IMR-90 (cell line): Measurements from ENCODE around the gene HOXA3. TPM values are rescaled to one million over a fixed set of nuclear protein-coding genes. Genes with fewer than 3 reads are reported as not detected.

Source experiments
- ATAC-seq: fragments of 200-7000 bp; cut with Tn5 transposase; 2 replicates; pipeline ENCODE4 v1.9.1; 2020; ENCODE audit warnings: low read depth, mild to moderate bottlenecking, moderate library complexity
- BruUV-seq: library from RNA; stranded (reverse); fragments of 400-500 nt; replicated peaks from 2 replicates; lab custom pipeline; 2021; lab: Mats Ljungman, UMichigan
- CTCF ChIA-PET: fragments of 300-600 bp; formaldehyde crosslinking; extraction: SDS; loops from one replicate; lab custom pipeline; 2021; ENCODE audit warnings: antibody characterized with exemption; lab: Yijun Ruan, JAX
- POLR2A ChIA-PET: fragments of 300-600 bp; sonication (Branson Sonifier 250); formaldehyde crosslinking; loops from one replicate; lab custom pipeline; 2022; ENCODE audit warnings: antibody characterized with exemption; ENCODE audit not compliant: unreplicated experiment; lab: Charles Lee
- DNase-seq: peaks from one replicate; pipeline ENCODE4 v3.0.0; 2013
- H2AFZ ChIP-seq: replicated peaks from 2 replicates; pipeline ENCODE3; 2013; ENCODE audit warnings: low read length, mild to moderate bottlenecking; ENCODE audit not compliant: poor library complexity
- H2AK5ac ChIP-seq: 2 replicates; pipeline ENCODE4 v1.6.1; 2013; ENCODE audit warnings: low read depth, low read length, inconsistent platforms
- H2AK9ac ChIP-seq: replicated peaks from 2 replicates; pipeline ENCODE3; 2013; ENCODE audit warnings: mild to moderate bottlenecking, low read depth, low read length, moderate library complexity; ENCODE audit not compliant: poor library complexity
- H2BK120ac ChIP-seq: 2 replicates; pipeline ENCODE4 v1.6.1; 2013; ENCODE audit warnings: low read depth, low read length, inconsistent platforms
- H2BK15ac ChIP-seq: 3 replicates; pipeline ENCODE4 v1.6.1; 2013; ENCODE audit warnings: low read depth, low read length, inconsistent platforms
- H2BK20ac ChIP-seq: 2 replicates; pipeline ENCODE4 v1.6.1; 2013; ENCODE audit warnings: low read depth, mild to moderate bottlenecking, inconsistent platforms, low read length, moderate library complexity
- H2BK5ac ChIP-seq: 2 replicates; pipeline ENCODE4 v1.6.1; 2013; ENCODE audit warnings: mild to moderate bottlenecking, low read depth, low read length, inconsistent platforms; ENCODE audit not compliant: poor library complexity, severe bottlenecking
- H3K14ac ChIP-seq: replicated peaks from 2 replicates; pipeline ENCODE4 v1.6.1; 2013; ENCODE audit warnings: low read depth, low read length, inconsistent platforms
- H3K18ac ChIP-seq: 2 replicates; pipeline ENCODE4 v1.6.1; 2013; ENCODE audit warnings: low read depth, low read length, control low read depth
- H3K23ac ChIP-seq: 2 replicates; pipeline ENCODE4 v1.6.1; 2013; ENCODE audit warnings: low read depth, low read length, inconsistent platforms
- H3K27ac ChIP-seq: 2 replicates; pipeline ENCODE4 v1.5.1; 2013; ENCODE audit warnings: mild to moderate bottlenecking, control low read depth, low read length; ENCODE audit not compliant: insufficient read depth
- H3K27me3 ChIP-seq: 2 replicates; pipeline ENCODE4 v1.6.1; 2013; ENCODE audit warnings: low read length; ENCODE audit not compliant: control insufficient read depth, insufficient read depth
- H3K36me3 ChIP-seq: 2 replicates; pipeline ENCODE4 v1.6.1; 2013; ENCODE audit warnings: low read length, mixed read lengths; ENCODE audit not compliant: control insufficient read depth, insufficient read depth
- H3K4ac ChIP-seq: 2 replicates; pipeline ENCODE4 v1.6.1; 2013; ENCODE audit warnings: low read depth, low read length, inconsistent platforms
- H3K4me1 ChIP-seq: 2 replicates; pipeline ENCODE4 v1.6.1; 2013; ENCODE audit warnings: low read length, mixed read lengths; ENCODE audit not compliant: control insufficient read depth, insufficient read depth
- H3K4me2 ChIP-seq: 2 replicates; pipeline ENCODE4 v1.6.1; 2013; ENCODE audit warnings: low read depth, mild to moderate bottlenecking, control low read depth, low read length, moderate library complexity
- H3K4me3 ChIP-seq: 2 replicates; pipeline ENCODE4 v1.5.1; 2013; ENCODE audit warnings: low read depth, mild to moderate bottlenecking, control low read depth, low read length, moderate library complexity; ENCODE audit not compliant: insufficient read depth
- H3K56ac ChIP-seq: 2 replicates; pipeline ENCODE4 v1.6.1; 2013; ENCODE audit warnings: low read length, inconsistent platforms; ENCODE audit not compliant: insufficient read depth; ENCODE audit errors: extremely low read depth
- H3K79me1 ChIP-seq, 2 experiments: 2 replicates each; pipeline ENCODE4 v1.6.1; 2013; ENCODE audit warnings: low read length in 2 of 2, inconsistent platforms in 1 of 2, low read depth in 1 of 2
- H3K9ac ChIP-seq: 2 replicates; pipeline ENCODE4 v1.6.1; 2013; ENCODE audit warnings: low read depth, low read length, control low read depth
- H3K9me1 ChIP-seq: 2 replicates; pipeline ENCODE4 v1.6.1; 2013; ENCODE audit warnings: low read length, inconsistent platforms; ENCODE audit not compliant: insufficient read depth
- H3K9me3 ChIP-seq: 2 replicates; pipeline ENCODE4 v1.6.1; 2013; ENCODE audit warnings: low read length; ENCODE audit not compliant: control insufficient read depth, insufficient read depth
- H4K20me1 ChIP-seq: 2 replicates; pipeline ENCODE4 v1.6.1; 2013; ENCODE audit warnings: low read length, inconsistent platforms; ENCODE audit not compliant: insufficient read depth
- H4K5ac ChIP-seq: 2 replicates; pipeline ENCODE4 v1.6.1; 2013; ENCODE audit warnings: mild to moderate bottlenecking, low read depth, low read length, control low read depth
- H4K8ac ChIP-seq, 2 experiments: 2 replicates each; pipeline ENCODE4 v1.6.1; 2013; ENCODE audit warnings: low read depth in 2 of 2, low read length in 2 of 2, control low read depth in 1 of 2, inconsistent platforms in 1 of 2
- H4K91ac ChIP-seq: 2 replicates; pipeline ENCODE4 v1.6.1; 2013; ENCODE audit warnings: low read depth, low read length, inconsistent platforms; ENCODE audit not compliant: insufficient read depth
- BHLHE40 ChIP-seq: fragments of 150-350 bp; IDR thresholded peaks from 2 replicates; pipeline ENCODE4 v1.6.1; 2016; ENCODE audit warnings: mild to moderate bottlenecking, low read depth, low read length
- CEBPB ChIP-seq: IDR thresholded peaks from 2 replicates; pipeline ENCODE4 v1.6.1; 2012; ENCODE audit warnings: low read depth, low read length, improper control_type of control experiment
- CHD1 ChIP-seq: IDR thresholded peaks from 2 replicates; pipeline ENCODE4 v1.6.1; 2012; ENCODE audit warnings: low read depth, low read length, improper control_type of control experiment
- ELK1 ChIP-seq: fragments of 150-350 bp; IDR thresholded peaks from 2 replicates; pipeline ENCODE4 v1.6.1; 2016; ENCODE audit warnings: low read depth, mild to moderate bottlenecking, low read length, moderate library complexity, borderline replicate concordance
- FOS ChIP-seq: fragments of 150-350 bp; IDR thresholded peaks from 2 replicates; pipeline ENCODE4 v1.6.1; 2016; ENCODE audit warnings: low read depth, low read length
- MAFK ChIP-seq: IDR thresholded peaks from 2 replicates; pipeline ENCODE4 v1.6.1; 2012; ENCODE audit warnings: low read depth, low read length, improper control_type of control experiment
- MXI1 ChIP-seq: IDR thresholded peaks from 2 replicates; pipeline ENCODE4 v1.6.1; 2012; ENCODE audit warnings: low read depth, mild to moderate bottlenecking, low read length, moderate library complexity, borderline replicate concordance
- NFE2L2 ChIP-seq: fragments of 150-350 bp; IDR thresholded peaks from 2 replicates; pipeline ENCODE4 v1.6.1; 2016; ENCODE audit warnings: low read depth, mild to moderate bottlenecking, low read length
- RAD21 ChIP-seq: IDR thresholded peaks from 2 replicates; pipeline ENCODE4 v1.6.1; 2012; ENCODE audit warnings: low read length, improper control_type of control experiment
- RCOR1 ChIP-seq: IDR thresholded peaks from 2 replicates; pipeline ENCODE4 v1.6.1; 2012; ENCODE audit warnings: mild to moderate bottlenecking, low read length, improper control_type of control experiment; ENCODE audit not compliant: insufficient replicate concordance
- RFX5 ChIP-seq: IDR thresholded peaks from 2 replicates; pipeline ENCODE4 v1.8.0; 2012; ENCODE audit warnings: low read depth, mild to moderate bottlenecking, low read length, moderate library complexity
- SMC3 ChIP-seq: fragments of 150-350 bp; IDR thresholded peaks from 2 replicates; pipeline ENCODE4 v1.6.1; 2016; ENCODE audit warnings: low read depth, mild to moderate bottlenecking, antibody characterized with exemption, low read length, moderate library complexity
- USF2 ChIP-seq: fragments of 150-350 bp; IDR thresholded peaks from 2 replicates; pipeline ENCODE4 v1.6.1; 2017; ENCODE audit warnings: mild to moderate bottlenecking, antibody characterized with exemption, low read length, low read depth
- WGBS, 2 experiments: methylation state at CpG; one replicate each; pipeline versions ENCODE4 v1.1.5 to v1.1.7; 2013; ENCODE audit warnings: missing lambda C conversion rate in 2 of 2; ENCODE audit not compliant: insufficient read length in 1 of 2; ENCODE audit errors: extremely low coverage in 2 of 2; 5-methylcytosine and 5-hydroxymethylcytosine counted together
- dilution Hi-C: fragments of 300-500 bp; cut with HindIII; formaldehyde crosslinking; loops from one replicate; pipeline ENCODE4 v1.14.3; 2018; ENCODE audit warnings: low sequenced_read_pairs; ENCODE audit not compliant: unreplicated experiment
- in situ Hi-C: fragments of 300-500 bp; cut with MboI; formaldehyde crosslinking; loops from 3 replicates; pipeline ENCODE4 v1.14.3; 2019; ENCODE audit warnings: low sequenced_read_pairs, inconsistent platforms, mixed read lengths
- intact Hi-C: fragments of 100-400 bp; cut with micrococcal nuclease; formaldehyde crosslinking; loops from 2 replicates; pipeline ENCODE4 v1.10.0; 2022
- polyA plus RNA-seq, 3 experiments: library from polyadenylated mRNA; depleted of rRNA; stranded (reverse); fragments of >200 nt; gene quantifications; 2 replicates each; pipeline ENCODE4 v1.2.3, GENCODE V29; 2012; ENCODE audit warnings: low replicate concordance in 1 of 3
- total RNA-seq: library from RNA; depleted of rRNA; stranded (reverse); fragments of >200 nt; gene quantifications from 2 replicates; pipeline ENCODE4 v1.2.3, GENCODE V29; 2012

HOXA3 gene
- total and polyA plus RNA-seq, 2 of the 4 experiments (the other 2 are of a cell fraction), result 0.90 to 5.4 TPM

GRCh38 chr7:27194686-27195379 lies 42.5 kb upstream of the HOXA3 start (continued):
- TF ChIP-seq ELK1, result no peak

- Histone ChIP-seq H3K79me1 (no peaks in the 10 kb centered on the region), H3K56ac (no peak overlapping the region), H2BK15ac (no peak overlapping the region), H4K8ac (no peak overlapping the region), H3K27me3 (peaks cover 88% of the 10 kb centered on the region), H3K4me2 (no peak overlapping the region), H3K36me3 (no peaks in the 10 kb centered on the region), H4K20me1 (peaks cover 4% of the 10 kb centered on the region; the same call in 1 of the 2 replicates), H3K14ac (no peak overlapping the region), H2AFZ (no peak overlapping the region), H3K23ac (0 out of 2 replicates have a peak overlapping the region, but pooled peaks have one; percentile 3), H3K4me3 (no peak overlapping the region), H3K27ac (no peak overlapping the region), H2BK20ac (no peak overlapping the region), H2AK9ac (no peak overlapping the region), H3K9me1 (no peaks in the 10 kb centered on the region), H2BK5ac (no peak overlapping the region), H3K18ac (no peak overlapping the region), H3K9me3 (peaks cover 10% of the 10 kb centered on the region; the same call in 1 of the 2 replicates), H2AK5ac (no peak overlapping the region), H3K9ac (no peak overlapping the region), H4K5ac (no peak overlapping the region), H3K4me1 (no peaks in the 10 kb centered on the region), H3K4ac (no peak overlapping the region), H2BK120ac (no peak overlapping the region), H4K91ac (no peak overlapping the region)
- in situ Hi-C loops (loop anchor here (10.0 kb wide), 1 partner anchor 881 kb away; no protein-coding TSS in a partner anchor), dilution Hi-C loops (no loop called here), intact Hi-C loops (loop anchor here (10.0 kb wide), 4 partner anchors 551 to 1911 kb away; partner anchors contain the start of gene TAX1BP1)
- POLR2A ChIA-PET, result no interaction called here
- no TSS peak for BruUV-seq
- WGBS, 2 experiments, result no CpG with 5 or more reads among the region's 2 CpGs
- CTCF ChIA-PET, result no interaction called here
- ATAC-seq (no peak), DNase-seq (no peak)
- TF ChIP-seq SMC3, result no peak
- no peak for TF ChIP-seq RCOR1
- no peak for TF ChIP-seq MAFK
- TF ChIP-seq MXI1, result no peak
- TF ChIP-seq USF2, result no peak
- no peak for TF ChIP-seq CEBPB
- no peak for TF ChIP-seq FOS
- TF ChIP-seq CHD1, result no peak
- no peak for TF ChIP-seq RFX5
- TF ChIP-seq ELK1, result no peak
- no peak for TF ChIP-seq NFE2L2
- no peak for TF ChIP-seq BHLHE40
- no peak for TF ChIP-seq RAD21
Measured at GRCh38 chr7:27194002-27194352, 41.6 kb upstream of the HOXA3 start.
